Activated T-helper 1 cell treated with Interleukin-2 at 50 U/mL for 16 hours (primary cell): Measurements from ENCODE around the gene PDSS1.

Experiments used
- DNase-seq: peaks from one replicate; pipeline ENCODE4 v3.0.0-alpha.2; 2020; ENCODE audit warnings: low read depth

PDSS1 gene

DNA sequence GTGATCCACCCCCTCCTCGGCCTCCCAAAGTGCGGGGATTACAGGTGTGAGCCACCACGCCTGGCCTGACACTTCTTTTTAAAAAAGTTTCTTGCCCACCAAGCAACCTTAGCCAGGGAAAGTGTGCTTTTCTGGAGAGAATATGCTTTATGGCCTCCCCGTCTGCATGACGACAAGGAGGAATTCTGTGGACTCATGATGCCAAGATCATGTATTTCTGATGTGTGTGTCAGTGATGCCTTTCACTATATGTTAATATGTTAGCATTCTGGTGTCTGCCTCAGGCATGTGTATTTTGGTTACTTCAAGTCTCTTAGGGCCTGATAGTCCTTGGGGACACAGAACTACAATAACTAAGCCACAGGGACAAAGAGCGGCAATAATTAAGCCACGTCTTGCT, 2.1 kb downstream of the PDSS1 start:
- DNase-seq: no peak

DNA sequence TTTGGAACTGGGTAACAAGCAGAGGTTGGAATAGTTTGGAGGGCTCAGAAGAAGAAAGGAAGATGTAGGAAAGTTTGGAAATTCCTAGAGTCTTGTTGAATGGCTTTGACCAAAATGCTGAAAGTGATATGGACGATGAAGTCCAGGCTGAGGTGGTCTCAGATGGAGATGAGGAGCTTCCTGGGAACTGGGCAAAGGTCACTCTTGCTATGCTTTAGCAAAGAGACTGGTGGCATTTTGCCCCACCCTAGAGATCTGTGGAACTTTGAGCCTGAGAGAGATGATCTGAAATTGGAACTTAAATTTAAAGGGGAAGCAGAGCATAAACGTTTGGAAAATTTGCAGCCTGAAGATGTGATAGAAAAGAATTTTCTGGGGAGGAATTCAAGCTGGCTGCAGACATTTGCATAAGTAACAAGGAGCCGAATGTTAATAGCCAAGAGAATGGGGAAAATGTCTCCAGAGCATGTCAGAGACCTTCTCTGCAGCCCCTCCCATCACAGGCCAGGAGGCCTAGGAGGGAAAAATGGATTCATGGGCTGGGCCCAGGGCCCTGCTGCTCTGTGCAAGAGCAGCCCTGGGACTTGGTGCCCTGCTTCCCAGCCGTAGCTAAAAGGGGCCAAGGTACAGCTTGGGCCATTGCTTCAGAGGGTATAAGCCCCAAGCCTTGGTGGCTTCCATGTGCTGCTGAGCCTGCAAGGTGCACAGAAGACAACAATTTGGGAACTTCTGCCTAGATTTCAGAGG, 3.6 kb downstream of the PDSS1 start:
- no peak for DNase-seq

DNA sequence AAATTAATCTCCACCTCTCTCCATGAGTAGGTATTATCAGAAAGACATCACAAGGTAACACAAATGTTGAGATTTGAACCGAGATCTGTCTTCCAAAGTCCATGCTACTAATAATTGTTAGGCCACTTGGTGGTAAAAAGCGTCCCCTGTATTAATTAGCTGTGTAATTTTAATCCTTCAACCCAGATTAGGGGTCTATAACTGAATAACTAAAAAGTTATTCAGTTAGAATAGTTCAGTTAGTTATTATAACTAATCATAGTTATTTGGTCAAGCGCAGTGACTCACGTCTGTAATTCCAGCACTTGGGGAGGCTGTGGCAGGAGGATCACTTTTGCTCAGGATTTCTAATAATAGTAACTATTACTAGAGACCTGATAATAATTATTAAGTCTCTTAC, 5.6 kb downstream of the PDSS1 start:
- DNase-seq: no peak

DNA sequence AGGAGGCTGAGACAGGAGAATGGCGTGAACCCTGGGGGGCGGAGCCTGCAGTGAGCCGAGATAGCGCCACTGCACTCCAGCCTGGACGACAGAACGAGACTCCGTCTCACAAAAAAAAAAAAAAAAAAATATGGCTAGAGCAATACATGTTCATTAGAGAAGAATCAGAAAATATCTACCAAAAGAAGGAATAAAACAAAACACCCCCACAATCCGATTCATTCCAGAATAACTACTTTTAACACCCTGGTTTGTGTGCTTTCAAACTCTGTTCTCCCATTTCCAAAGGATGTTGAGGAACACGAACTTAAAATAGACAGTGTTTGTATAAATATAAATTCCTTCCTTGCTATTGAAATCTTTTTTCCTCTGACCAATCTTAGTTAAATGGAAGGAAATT, 6.5 kb downstream of the PDSS1 start:
- DNase-seq: no peak

DNA sequence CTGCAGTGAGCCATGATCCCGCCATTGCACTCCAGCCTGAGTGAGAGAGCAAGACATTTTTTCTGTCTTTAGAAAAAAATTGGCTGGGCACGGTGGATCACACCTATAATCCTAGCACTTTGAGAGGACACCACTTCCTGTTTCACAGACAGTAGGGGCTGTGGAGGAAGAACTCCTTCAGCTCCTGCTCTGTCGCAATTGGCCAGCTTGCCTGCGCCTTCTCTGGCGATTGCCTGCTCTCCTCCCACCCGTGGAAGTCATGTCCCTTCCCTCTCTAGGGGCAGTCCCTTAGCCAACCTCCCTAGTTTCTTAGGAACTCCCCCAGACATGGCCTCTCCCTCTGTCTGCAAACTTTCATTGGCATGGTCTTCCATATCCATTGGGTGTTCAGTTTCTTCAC, 8.7 kb downstream of the PDSS1 start:
- no peak for DNase-seq

DNA sequence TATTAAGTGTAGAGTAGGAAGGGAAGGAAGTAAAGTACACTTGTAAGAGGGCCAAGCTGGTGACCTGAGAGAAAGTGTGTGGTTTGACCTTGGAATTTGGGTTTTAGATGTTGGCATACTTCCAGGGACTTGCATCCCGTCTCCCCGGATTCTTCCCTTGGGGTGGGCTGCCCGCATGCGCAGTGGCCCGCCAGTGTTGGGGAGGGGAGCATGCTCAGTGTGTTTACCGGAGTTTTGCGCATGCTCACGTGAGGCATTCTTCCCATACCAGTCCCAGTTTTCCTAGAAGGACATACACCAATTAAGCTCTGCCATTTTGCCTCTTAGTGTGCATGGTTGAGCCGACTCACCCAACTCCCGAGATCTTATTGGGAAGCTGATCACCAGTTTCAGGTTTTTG, 9.4 kb downstream of the PDSS1 start:
- no peak for DNase-seq

DNA sequence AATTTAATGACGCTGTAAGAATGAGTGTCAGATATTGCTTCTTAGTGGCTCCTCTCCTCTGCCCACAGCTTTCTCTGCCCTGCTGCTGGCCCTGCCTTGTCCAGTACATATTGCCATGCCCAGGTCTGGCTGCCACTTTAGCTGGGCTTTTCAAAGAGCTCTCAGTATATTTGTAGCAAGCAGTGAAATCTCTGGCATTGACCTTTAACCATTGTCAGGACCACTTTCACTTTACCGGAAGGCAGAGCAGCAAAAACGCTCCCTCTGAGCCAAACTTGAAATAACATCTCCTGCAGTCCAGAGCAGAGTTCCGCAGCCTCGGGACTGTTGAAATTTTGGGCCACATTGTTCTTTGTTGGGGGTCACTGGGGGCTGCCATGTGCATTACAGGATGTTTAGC, 13.8 kb downstream of the PDSS1 start:
- no peak for DNase-seq

DNA sequence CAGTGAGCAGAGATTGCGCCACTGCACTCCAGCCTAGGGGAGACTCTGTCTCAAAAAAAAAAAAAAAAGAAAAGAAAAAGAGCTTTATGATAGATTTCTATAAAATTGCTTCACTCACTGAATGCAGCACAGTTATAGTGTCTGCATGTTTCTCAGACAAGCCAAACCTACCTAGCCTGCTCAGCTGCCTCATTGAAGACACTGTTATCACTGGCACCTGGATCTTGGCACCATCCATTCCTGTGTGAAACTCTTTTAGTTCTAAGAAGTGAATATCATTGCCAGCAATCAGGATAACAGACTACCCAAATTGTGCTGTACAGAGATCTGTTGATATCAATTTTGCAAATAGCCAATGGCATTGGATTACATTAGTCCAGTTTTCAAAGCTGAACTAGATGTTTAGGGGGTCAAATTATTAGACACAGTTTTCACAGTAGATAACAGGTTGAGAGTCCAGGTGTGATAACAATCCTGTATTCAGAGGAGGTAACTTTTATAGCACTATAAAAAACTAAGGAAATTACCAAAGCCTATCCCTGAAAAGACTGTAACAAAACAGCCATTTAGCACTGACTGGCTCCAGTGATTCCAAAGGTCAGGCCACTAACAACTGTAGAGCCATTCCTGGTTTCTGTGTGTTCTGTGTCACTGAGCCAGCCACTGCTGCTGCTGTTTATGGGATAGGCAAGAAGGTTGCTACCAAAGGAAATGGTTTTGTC, 17.1 kb downstream of the PDSS1 start:
- DNase-seq: no peak

DNA sequence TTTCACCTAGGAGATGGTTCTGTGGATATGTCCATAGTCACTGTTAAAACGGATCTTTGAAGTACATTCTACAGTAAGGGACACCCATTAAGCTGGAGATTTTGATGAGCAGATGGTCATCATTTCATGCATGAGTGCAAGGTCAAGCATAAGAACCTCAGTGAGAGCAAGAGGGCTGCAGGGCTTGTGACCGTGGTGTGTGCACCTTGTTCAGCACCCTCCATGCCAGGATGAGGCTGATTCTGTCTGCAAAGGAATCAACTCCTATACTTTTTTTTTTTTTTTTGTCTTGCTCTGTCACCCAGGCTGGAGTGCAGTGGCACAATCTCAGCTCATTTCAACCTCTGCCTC, 17.6 kb downstream of the PDSS1 start:
- no peak for DNase-seq

DNA sequence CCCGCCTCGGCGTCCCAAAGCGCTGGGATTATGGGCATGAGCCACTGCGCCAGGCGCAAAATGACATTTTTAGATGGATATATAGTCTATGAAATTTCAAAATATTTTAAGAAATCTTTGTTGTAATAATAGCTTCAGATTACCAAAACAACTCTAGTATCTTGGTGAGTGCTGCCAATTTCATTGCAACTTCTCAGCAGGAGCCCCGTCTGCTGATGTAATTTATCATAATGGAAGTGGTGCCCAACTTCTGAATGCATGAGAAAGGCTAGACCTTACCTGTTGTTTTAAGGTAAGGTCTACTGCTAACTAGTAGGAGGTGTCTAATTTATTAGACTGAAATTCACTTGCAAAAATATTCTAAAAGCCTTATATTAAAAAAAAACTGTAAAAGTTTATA, 20.0 kb downstream of the PDSS1 start:
- DNase-seq: no peak

DNA sequence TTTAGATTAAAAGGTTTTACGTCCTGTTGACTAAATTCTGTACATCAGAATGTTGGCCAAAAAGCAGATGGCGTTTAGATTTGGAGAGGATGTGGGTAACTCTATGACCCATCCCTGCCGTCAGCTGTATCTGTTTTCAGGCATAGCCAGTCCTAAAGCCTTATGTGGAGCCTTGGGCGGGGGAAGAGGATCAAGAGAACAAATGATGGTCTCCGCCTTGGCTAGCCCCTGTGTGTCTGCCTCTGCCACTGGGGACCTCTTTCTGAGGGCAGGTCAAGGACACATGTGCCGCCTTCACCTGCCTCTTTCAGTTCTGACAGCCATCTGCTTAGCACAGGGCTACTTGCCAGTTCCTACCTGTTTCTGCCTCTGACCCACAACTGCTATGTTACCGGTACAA, 24.1 kb downstream of the PDSS1 start:
- peak; percentile 25 for DNase-seq

DNA sequence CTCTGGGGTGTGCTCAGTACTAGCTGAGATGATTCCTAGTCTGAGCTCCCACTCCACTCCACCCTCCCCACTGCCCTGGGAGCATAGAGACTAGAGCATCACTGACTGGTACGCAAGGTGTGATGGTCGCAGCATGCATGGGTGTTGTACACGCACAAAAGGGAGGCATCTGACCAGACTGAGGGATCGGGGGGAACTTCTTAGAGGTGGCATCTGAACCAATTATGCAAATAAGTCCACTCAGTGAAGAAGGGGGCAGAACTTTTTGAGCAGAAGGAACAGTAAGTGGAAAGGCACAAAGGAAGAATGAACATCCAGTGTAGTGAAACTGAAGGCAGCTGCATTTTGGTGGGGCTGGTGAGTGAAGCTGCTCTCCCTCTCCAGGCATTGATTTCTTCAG, 25.5 kb downstream of the PDSS1 start:
- DNase-seq: no peak

DNA sequence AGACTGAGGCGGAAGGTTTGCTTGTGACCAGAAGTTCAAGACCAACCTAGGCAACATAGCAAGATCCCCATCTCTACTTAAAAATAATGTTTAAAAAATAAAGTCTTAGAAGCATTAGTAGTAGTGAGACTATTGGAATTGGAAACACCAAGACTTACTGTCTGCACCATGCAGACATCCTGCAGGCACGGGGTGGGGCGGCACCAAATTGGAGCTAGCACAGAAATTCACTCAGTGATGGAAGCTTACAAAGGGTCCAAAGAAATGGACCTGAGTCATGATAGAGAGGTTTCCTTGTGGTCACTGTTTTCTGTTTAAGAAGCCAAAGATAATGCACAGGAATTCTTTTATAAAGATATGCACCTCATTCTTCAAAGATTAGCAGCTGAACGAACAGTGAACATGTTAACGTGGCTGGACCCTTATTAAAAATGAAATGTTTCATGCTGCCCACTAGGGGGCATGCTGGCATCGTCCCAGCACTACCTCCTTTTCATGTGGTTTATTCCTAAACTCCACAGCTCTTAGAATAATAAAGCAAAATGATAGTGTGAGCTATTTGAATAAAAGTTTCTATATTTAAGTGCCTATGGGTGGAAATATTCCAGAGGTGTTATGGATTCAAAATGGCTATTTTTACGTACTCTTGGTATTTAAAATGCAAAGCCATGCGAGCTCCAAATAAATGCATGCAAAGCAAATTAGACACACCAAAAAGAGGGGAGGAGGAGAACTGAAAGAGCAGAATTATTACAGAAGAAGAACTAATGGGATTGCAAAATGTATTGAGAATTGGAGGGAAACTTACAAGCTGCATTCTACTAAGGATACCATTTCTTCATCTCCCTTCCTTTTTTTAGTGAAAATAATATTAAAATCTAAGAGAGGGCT, 28.6 kb downstream of the PDSS1 start:
- DNase-seq: peak; percentile 14

DNA sequence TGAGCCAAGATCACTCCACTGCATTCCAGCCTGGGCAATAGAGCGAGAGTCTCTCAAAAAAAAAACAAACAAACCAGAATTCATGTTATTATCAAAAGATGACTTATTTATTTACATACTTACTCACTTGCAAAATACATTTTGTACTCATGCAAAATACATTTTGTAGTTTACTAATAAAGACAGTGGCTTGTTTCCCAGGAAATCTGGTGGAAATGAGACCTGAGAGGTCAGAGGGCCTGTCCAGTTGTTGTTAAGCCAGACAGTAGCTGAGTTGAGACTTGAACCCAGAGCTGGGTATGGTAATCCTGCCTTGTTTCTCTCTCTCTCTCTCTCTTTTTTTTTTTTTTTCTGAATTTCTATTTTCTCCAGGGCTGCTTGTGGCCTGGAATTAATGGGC, 29.5 kb downstream of the PDSS1 start:
- DNase-seq: no peak

DNA sequence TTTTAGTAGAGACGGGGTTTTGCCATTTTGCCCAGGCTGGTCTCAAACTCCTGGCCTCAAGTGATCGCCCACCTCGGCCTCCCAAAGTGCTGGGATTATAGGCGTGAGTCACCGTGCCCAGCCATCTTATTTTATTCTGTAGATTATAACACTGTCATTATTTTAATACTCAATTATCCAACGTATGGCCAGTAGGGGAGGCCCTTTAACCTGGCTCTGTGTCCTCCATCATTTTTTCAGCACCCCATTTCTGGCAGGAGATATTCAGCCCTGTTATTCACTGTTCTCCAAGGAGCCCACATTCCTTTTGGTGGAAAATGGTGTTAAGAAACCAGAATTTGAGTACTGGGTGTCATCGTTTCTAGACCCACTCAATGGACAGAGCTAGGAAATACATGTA, 31.5 kb downstream of the PDSS1 start:
- DNase-seq: no peak

DNA sequence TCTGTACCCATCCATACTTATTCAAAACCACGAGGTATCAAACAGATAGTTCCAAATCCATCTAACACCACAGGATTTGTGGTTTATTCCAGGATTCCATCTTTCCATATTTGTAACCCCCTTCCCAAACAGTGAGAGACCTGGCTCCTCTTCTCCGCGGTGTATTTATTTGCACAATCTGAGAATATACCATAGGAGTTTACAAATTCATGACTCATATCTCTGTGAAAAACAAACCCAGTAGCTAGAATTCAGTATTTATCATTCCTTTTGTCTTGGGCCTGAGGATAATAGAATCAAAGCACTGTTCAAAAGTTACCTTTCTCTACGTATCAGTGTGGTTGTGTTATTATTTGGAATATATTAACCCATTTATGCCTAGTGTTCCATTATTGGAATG, 31.9 kb downstream of the PDSS1 start:
- DNase-seq: no peak

DNA sequence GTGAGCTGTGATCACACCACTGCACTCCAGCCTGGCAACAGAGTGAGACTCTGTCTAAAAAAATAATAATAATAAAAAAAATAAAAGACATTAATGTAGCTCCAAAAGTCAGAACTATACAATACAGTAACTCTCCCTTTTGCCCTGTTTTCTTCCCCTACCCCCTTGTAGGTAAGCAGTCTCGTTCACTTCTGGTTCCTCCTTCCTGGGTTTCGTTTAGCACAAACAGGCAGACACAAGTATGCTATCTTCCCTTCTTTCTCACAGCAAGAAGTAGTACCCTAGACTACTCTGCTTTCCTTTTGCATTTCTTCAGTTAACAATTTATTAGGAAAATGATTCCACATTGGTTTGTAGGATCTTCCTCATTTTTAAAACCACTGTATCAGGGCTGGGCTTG, 33.1 kb downstream of the PDSS1 start:
- DNase-seq: no peak

DNA sequence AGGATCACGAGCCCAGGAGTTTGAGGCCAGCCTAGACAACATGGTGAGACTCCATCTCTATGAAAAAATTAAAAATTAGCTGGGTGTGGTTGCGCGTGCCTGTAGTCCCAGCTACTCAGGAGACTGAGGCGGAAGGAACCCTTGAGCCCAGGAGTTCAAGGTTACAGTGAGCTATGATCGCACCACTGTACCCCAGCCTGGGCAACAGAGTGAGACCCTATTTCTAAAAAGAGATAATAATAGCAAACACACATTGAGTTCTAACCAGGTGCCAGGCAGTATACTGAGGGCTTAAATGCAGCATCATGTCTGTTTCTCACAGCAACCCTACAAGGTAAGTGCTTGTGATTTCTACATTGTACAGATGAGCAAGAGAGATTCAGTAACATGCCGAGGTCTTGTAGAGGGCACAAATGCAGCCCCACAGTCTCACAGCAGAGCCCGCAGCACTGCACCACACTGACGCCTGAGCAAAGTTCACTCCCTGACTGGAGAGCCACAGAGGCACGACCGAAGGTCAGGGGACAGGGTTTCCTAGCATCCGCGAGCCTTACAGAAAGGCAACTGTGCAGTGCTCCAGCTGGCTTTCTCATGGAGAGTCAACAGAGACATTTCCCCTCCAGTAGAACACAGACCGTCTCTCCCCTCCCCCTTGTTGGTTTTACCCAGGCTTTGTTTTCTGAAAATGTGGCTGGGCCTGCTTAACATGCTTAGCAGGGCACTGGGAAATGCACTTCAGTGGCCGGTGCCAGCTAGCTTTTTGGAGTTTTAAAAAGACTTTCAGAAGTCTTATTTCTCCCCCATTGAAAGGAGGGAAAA, 36.5 kb downstream of the PDSS1 start:
- DNase-seq: no peak

DNA sequence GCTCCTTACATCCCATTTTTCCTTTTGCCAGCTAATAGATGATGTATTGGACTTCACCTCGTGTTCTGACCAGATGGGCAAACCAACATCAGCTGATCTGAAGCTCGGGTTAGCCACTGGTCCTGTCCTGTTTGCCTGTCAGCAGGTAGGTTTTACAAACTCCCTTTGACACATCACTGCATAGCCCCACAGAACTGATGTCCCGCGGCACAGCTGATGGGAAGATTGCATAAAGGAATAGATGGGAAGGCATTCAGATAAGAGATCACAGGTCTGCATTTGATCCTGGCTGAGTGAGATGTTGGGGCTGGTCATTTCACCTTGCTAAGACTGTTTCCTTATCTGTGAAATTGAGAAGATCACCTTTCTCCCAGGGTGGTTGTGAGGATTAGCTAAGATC, 37.9 kb downstream of the PDSS1 start:
- DNase-seq: no peak

DNA sequence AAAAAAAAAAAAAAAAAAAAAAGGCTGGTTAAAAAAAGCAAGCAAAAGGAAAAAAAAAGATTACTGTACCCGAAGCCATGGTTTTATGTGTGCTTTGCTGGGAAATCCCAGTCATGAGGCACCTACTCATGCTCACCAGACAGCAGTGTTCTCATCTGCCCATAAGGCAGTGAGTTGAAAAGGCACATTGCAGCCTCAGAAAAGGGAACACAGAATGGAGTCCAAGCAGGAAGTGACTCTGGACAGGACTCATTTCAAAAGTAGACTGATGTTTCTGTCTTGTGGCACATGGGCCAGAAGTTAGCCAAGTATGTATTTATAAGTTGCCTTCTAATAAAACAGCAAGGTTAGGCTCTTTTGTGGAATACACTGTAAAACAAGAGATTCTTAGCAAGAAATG, 40.2 kb downstream of the PDSS1 start:
- no peak for DNase-seq

DNA sequence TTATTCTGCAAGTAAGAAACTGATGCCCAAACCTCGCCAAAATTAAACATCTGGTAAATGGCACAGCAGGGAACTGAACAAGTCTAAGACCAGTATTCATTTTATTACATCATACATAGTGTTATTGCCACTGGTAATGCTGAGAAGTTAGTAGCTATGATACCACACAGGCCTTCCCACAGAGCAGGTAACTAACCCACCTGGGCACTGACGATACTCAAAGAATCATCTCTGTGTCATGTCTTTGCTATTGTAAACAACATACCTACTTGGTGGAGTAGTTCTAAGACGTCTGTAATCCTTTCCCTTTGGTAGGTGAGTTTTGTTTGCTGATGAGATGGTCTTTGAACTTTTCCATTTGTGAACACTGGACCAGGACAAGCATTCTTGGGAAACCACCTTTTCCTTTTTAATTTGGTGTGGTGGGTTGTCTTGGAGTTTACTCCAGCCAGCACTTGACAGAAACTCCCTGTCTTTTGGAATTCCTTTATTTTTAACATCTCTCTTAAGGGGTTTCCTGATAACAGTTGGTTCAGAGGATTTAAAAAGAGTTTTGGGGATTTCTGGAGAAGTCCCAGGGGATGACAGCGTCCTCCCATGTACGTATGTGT, 40.9 kb downstream of the PDSS1 start:
- no peak for DNase-seq
